ENCODE results near the gene BEGAIN. TPM values are rescaled to one million over a fixed set of nuclear protein-coding genes. Genes with fewer than 3 reads are reported as not detected.

BEGAIN gene
- total and polyA plus RNA-seq, 4 donors = 0.27 to 1.6 (median 1.3) TPM

DNA sequence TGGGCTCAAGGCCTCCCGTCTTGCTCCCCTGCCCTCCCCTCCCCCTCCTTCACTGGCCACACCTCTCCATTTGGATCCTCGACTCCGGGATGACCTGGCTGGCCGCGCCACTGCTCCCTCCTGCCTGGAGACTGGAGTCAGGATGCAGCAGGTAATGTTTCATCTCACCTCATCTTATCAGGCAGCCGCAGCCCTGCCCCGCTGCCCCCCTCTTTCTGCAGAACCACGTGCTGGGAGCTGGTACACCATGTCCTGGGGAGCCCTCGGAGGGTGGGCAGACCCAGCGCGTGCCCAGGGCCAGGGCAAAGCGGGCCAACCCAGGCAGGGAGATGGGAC, 31.1 kb downstream of the BEGAIN start:
- H3K36me3 ChIP-seq (ENCODE audit: control insufficient read depth in 4 of 4, insufficient read depth in 4 of 4, low read length in 4 of 4) = no peaks in the 10 kb centered on the region
- WGBS, 2 donors = 72 to 86% methylated on average over 12 of the region's 12 CpGs

DNA sequence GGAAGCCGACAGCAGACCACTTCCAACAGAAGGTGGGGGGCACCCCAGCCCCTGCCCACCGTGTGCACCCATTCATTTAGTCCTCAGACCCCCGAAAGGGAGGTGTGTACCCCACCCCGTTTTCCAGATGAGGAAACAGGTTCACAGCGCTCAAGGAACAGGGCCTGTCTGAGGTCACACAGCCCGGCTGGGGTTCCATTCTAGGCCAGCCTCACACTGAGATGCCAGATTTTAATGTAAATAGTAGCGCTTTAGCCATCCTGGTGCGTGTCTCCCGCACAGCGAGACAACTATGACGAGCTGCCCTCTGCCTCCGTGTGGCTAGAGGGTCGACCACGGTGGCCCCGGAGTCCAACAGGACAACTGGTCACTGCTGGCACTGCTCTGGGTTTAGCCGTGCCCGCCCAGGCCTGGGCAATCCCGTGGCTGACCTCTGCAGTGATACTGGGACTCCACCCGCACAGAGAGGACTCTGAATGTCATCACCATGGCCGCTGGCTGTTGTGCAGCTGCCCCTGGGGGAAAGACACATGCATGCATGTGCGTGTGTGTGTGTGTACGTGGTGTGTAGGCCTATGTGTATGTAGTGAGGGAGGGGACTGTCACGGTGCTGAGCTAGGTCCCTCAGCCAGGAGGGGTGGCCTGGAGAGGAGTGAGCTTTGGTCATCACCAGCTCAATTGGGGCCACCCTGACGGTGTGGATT, 31.6 kb downstream of the BEGAIN start:
- H3K27ac ChIP-seq (ENCODE audit: low read depth in 1 of 2, low read length in 1 of 2) = no peak overlapping the region
- TF ChIP-seq, protein P1, sequence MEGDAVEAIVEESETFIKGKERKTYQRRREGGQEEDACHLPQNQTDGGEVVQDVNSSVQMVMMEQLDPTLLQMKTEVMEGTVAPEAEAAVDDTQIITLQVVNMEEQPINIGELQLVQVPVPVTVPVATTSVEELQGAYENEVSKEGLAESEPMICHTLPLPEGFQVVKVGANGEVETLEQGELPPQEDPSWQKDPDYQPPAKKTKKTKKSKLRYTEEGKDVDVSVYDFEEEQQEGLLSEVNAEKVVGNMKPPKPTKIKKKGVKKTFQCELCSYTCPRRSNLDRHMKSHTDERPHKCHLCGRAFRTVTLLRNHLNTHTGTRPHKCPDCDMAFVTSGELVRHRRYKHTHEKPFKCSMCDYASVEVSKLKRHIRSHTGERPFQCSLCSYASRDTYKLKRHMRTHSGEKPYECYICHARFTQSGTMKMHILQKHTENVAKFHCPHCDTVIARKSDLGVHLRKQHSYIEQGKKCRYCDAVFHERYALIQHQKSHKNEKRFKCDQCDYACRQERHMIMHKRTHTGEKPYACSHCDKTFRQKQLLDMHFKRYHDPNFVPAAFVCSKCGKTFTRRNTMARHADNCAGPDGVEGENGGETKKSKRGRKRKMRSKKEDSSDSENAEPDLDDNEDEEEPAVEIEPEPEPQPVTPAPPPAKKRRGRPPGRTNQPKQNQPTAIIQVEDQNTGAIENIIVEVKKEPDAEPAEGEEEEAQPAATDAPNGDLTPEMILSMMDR (IDR thresholded peaks at IDR 0.05; ENCODE audit: control extremely low read depth, extremely low read depth) = no peak
- peaks cover 0 to 6% (median 0%) of the 10 kb centered on the region in 3 donors for H3K27me3 ChIP-seq (ENCODE audit: control insufficient read depth in 3 of 3, insufficient read depth in 3 of 3, low read length in 2 of 3)
- DNase-seq (no peak), ATAC-seq (ENCODE audit: insufficient read depth, low FRiP score) (no peak)
- H3K9ac ChIP-seq (ENCODE audit: insufficient read depth in 1 of 2, low read length in 2 of 2) = no peak overlapping the region
- H3K4me3 ChIP-seq = no peak overlapping the region
- H3K36me3 ChIP-seq (ENCODE audit: control insufficient read depth in 4 of 4, insufficient read depth in 4 of 4, low read length in 4 of 4) = no peaks in the 10 kb centered on the region
- WGBS, 2 donors = 77 to 84% methylated on average over 24 of the region's 24 CpGs
- no peaks in the 10 kb centered on the region for H3K9me3 ChIP-seq (ENCODE audit: control insufficient read depth in 4 of 4, insufficient read depth in 3 of 4, low read length in 3 of 4)
- no peaks in the 10 kb centered on the region for H3K4me1 ChIP-seq (ENCODE audit: control insufficient read depth in 5 of 5, insufficient read depth in 5 of 5, low read length in 5 of 5)

More for the DNA sequence above, 31.1 kb downstream of the BEGAIN start:
- no peak overlapping the region for H3K27ac ChIP-seq (ENCODE audit: low read depth in 1 of 2, low read length in 1 of 2)
- TF ChIP-seq, protein P1 (IDR thresholded peaks at IDR 0.05; ENCODE audit: control extremely low read depth, extremely low read depth) = no peak
- H3K4me1 ChIP-seq (ENCODE audit: control insufficient read depth in 5 of 5, insufficient read depth in 5 of 5, low read length in 5 of 5) = no peaks in the 10 kb centered on the region
- DNase-seq (no peak), ATAC-seq (ENCODE audit: insufficient read depth, low FRiP score) (no peak)
- no peak overlapping the region for H3K9ac ChIP-seq (ENCODE audit: insufficient read depth in 1 of 2, low read length in 2 of 2)
- no peak overlapping the region for H3K4me3 ChIP-seq
- H3K27me3 ChIP-seq (ENCODE audit: control insufficient read depth in 3 of 3, insufficient read depth in 3 of 3, low read length in 2 of 3) = peaks cover 0 to 6% (median 0%) of the 10 kb centered on the region in 3 donors
- H3K9me3 ChIP-seq (ENCODE audit: control insufficient read depth in 4 of 4, insufficient read depth in 3 of 4, low read length in 3 of 4) = no peaks in the 10 kb centered on the region

DNA sequence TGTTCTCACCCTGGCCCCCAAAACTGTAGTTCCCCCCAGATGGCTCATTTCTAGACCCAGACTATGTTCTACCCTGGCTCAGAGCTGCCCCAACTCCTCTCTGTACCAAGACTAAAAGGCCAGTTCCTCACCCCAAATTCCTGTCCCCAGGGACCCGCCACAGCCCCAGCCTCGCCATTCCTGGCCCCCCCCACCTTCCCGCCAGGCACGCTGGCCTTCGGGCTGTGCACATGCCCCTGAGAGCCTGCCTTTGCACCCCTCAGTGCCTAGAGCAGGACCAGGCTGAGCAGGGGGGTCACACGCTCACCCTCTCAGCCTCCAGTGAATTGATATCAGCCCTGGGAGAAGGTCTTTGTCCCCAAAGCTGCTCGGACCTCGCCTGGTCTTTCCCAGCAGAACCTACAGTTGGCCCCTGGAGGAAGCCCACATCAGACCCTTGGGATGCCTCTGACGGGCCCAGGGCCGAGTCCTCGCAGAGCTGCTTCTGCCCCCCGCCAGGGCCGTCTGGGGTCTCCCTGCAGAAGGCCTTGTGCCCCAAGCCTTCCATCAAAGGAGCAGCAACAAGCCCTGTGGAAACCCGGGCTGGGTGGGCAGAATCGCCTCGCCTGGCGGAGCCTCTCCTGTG, 32.4 kb downstream of the BEGAIN start:
- Histone ChIP-seq H3K4me1 (ENCODE audit: control insufficient read depth in 5 of 5, insufficient read depth in 5 of 5, low read length in 5 of 5) (no peaks in the 10 kb centered on the region), H3K9ac (ENCODE audit: insufficient read depth in 1 of 2, low read length in 2 of 2) (no peak overlapping the region), H3K9me3 (ENCODE audit: control insufficient read depth in 4 of 4, insufficient read depth in 3 of 4, low read length in 3 of 4) (no peaks in the 10 kb centered on the region), H3K27me3 (ENCODE audit: control insufficient read depth in 3 of 3, insufficient read depth in 3 of 3, low read length in 2 of 3) (peaks cover 0 to 6% (median 0%) of the 10 kb centered on the region in 3 donors), H3K36me3 (ENCODE audit: control insufficient read depth in 4 of 4, insufficient read depth in 4 of 4, low read length in 4 of 4) (no peaks in the 10 kb centered on the region), H3K4me3 (no peak overlapping the region), H3K27ac (ENCODE audit: low read depth in 1 of 2, low read length in 1 of 2) (no peak overlapping the region)
- WGBS, 2 donors = 90 to 93% methylated on average over 17 of the region's 17 CpGs
- DNase-seq (no peak), ATAC-seq (ENCODE audit: insufficient read depth, low FRiP score) (no peak)
- TF ChIP-seq, protein P1 (IDR thresholded peaks at IDR 0.05; ENCODE audit: control extremely low read depth, extremely low read depth) = no peak

Data from lung (tissue), 12 donors.